ENCODE data around the gene STX11. TPM values are rescaled to one million over a fixed set of nuclear protein-coding genes. Genes with fewer than 3 reads are reported as not detected.

STX11 gene
- total RNA-seq, 1 experiment from 2014 or later = 0.69 TPM

DNA sequence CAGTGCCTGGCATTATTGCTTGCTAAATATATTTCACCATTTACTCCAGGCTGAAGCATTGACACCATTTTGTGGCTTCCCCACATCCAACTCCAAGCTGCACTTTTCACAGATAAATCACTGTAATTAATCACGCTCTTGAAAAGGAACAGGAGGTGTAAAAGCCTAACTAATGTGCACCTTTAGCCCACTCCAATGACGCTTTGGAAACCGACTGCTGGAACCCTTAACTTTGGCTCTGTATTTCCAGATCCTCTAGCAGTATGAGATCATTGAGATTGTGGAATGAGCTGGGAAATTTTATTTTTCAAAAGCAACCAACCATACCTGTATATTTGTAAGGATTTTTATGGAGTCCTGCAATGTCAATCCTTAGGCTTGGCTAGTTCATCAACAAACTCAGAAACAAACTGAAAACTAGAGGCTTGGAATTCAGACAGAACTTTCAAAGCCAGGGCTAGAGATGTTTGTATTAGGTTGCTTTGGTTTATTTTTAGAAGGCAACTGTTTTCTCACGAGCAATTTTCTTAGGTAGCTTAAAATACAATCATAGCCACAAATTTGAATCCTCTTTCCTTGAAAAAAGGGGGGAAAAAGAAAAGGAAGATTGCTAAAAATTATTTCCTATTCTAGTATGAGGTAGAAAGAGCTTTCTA, 82.0 kb downstream of the STX11 start:
- ChIA-PET POLR2A (no interaction called here), RAD21 (ENCODE audit: low non-redundant PET in 1 of 2, low total read pairs in 2 of 2, uncharacterized antibody in 2 of 2, unreplicated experiment in 2 of 2) (interaction anchor here in 1 of 2 experiments (0.6 kb wide), 1 partner anchor 18 kb away, joined by 3 read pairs; no protein-coding TSS in a partner anchor), CTCF (interaction anchor here (1.2 kb wide), 1 partner anchor 14 kb away, joined by 4 read pairs; no protein-coding TSS in a partner anchor)
- H3K27ac ChIP-seq (ENCODE audit: low read depth, low read length) = no peak overlapping the region
- no peaks in the 10 kb centered on the region for H3K4me1 ChIP-seq (ENCODE audit: control insufficient read depth in 1 of 2, insufficient read depth in 2 of 2, low read length in 2 of 2)
- no peak overlapping the region for H3K4me3 ChIP-seq (replicated peaks in 1 of 2; ENCODE audit: low read depth in 1 of 2, low read length in 2 of 2)
- ATAC-seq (no peak), DNase-seq (ENCODE audit: low read depth, low spot score) (no peak)
- H3K36me3 ChIP-seq (ENCODE audit: control insufficient read depth in 1 of 2, insufficient read depth in 2 of 2, low read length in 2 of 2) = no peaks in the 10 kb centered on the region
- no peaks in the 10 kb centered on the region for H4K20me1 ChIP-seq (ENCODE audit: insufficient read depth)
- no peak overlapping the region for H3K9ac ChIP-seq (ENCODE audit: low read length)
- H3K79me2 ChIP-seq (ENCODE audit: insufficient read depth, low read length) = no peaks in the 10 kb centered on the region
- no peaks in the 10 kb centered on the region for H3K27me3 ChIP-seq (ENCODE audit: insufficient read depth, low read length)
- H2AFZ ChIP-seq (ENCODE audit: low read depth, low read length, poor library complexity, severe bottlenecking) = no peak overlapping the region
- BruUV-seq (replicated peaks) = no TSS peak
- H3K4me2 ChIP-seq (ENCODE audit: low read length) = no peak overlapping the region
- TF ChIP-seq EZH2phosphoT487 (IDR thresholded peaks at IDR 0.05; ENCODE audit: borderline replicate concordance) (no peak), EZH2 (IDR thresholded peaks at IDR 0.05) (no peak), POLR2AphosphoS5 (IDR thresholded peaks at IDR 0.05; ENCODE audit: low read depth, low read length) (no peak), ATF3 (IDR thresholded peaks at IDR 0.05) (no peak), ZBTB33 (IDR thresholded peaks at IDR 0.05; ENCODE audit: extremely low read depth, insufficient replicate concordance, low read length) (no peak), TCF7L2 (IDR thresholded peaks at IDR 0.05; ENCODE audit: borderline replicate concordance, extremely low read depth, insufficient read depth, insufficient read length) (no peak), ZFX (IDR thresholded peaks at IDR 0.05) (no peak), MAX (IDR thresholded peaks at IDR 0.05) (no peak), POLR2A (IDR thresholded peaks at IDR 0.05; ENCODE audit: borderline replicate concordance, extremely low read depth, insufficient read depth, insufficient read length) (no peak), SIN3A (IDR thresholded peaks at IDR 0.05; ENCODE audit: low read depth) (no peak), YY1 (IDR thresholded peaks at IDR 0.05; ENCODE audit: extremely low read depth, insufficient replicate concordance, low read depth, low read length) (no peak), FOSL1 (IDR thresholded peaks at IDR 0.05; ENCODE audit: low read depth) (no peak), ELF1 (IDR thresholded peaks at IDR 0.05; ENCODE audit: borderline replicate concordance, low read depth) (no peak), ZNF274 (IDR thresholded peaks at IDR 0.05; ENCODE audit: low read depth, low read length) (no peak)
- H3K9me2 ChIP-seq (ENCODE audit: insufficient read depth) = no peaks in the 10 kb centered on the region
- no peaks in the 10 kb centered on the region for H3K9me3 ChIP-seq (ENCODE audit: control insufficient read depth in 1 of 2, insufficient read depth in 1 of 2, low read depth in 1 of 2, low read length in 2 of 2)
- intact Hi-C loops (cut with micrococcal nuclease) = no loop called here
